ENCODE results near the gene VDAC1.

GRCh38 chr5:133957591-133957990, 47.2 kb downstream of the VDAC1 start:
- TF ChIP-seq CTCF (IDR thresholded peaks at IDR 0.05) = no peak
- no peak for TF ChIP-seq POLR2A (IDR thresholded peaks at IDR 0.05)
